GM12878 (cell line): ENCODE measurements around the gene CELSR1. TPM values are rescaled to one million over a fixed set of nuclear protein-coding genes. Genes with fewer than 3 reads are reported as not detected.
"Not testable (repeated sequence)": the region's sequence is repeated elsewhere in the genome, so short reads cannot be mapped to it uniquely, and the experiment has no call there.

Source experiments
- ATAC-seq: fragments of 200-7000 bp; cut with Tn5 transposase; 3 replicates; pipeline ENCODE4 v1.9.1; 2020; ENCODE audit warnings: mild to moderate bottlenecking, moderate library complexity
- BruUV-seq: library from RNA; stranded (reverse); fragments of 400-500 nt; replicated peaks from 2 replicates; lab custom pipeline; 2021; lab: Mats Ljungman, UMichigan
- CTCF ChIA-PET: fragments of 300-600 bp; sonication (Branson Sonifier 250); formaldehyde crosslinking; extraction: SDS; loops from one replicate; lab custom pipeline; 2021; ENCODE audit warnings: inconsistent platforms; lab: Yijun Ruan, JAX
- POLR2A ChIA-PET: fragments of 350-600 bp; formaldehyde crosslinking; extraction: SDS; loops from one replicate; lab custom pipeline; 2021; ENCODE audit warnings: inconsistent platforms; lab: Charles Lee
- RAD21 ChIA-PET: fragments of 300-600 bp; sonication (Branson Sonifier 250); formaldehyde crosslinking; loops from one replicate; lab custom pipeline; 2023; ENCODE audit warnings: antibody characterized with exemption; ENCODE audit not compliant: unreplicated experiment; lab: Charles Lee
- SMC1A ChIA-PET: fragments of 300-600 bp; sonication (Branson Sonifier 250); formaldehyde crosslinking; loops from one replicate; lab custom pipeline; 2023; ENCODE audit not compliant: unreplicated experiment, uncharacterized antibody; lab: Charles Lee
- DNase-seq: peaks from one replicate; pipeline ENCODE4 v3.0.0-alpha.2; 2011; ENCODE audit warnings: low read depth, low spot score
- FAIRE-seq: peaks from 3 replicates; lab custom pipeline; 2011; peaks lifted over from hg19 to GRCh38; lab: Jason Lieb, UNC
- H2AFZ ChIP-seq: 2 replicates; pipeline ENCODE4 v1.6.0; 2011; ENCODE audit warnings: low read depth, low read length, control low read depth; ENCODE audit not compliant: control insufficient read depth
- H3K27ac ChIP-seq: 2 replicates; pipeline ENCODE4 v1.5.1; 2011; ENCODE audit warnings: control low read depth; ENCODE audit not compliant: control insufficient read depth, insufficient read depth
- H3K27me3 ChIP-seq, 2 experiments: replicated peaks in 1 of 2; 2 replicates each; pipeline versions ENCODE4 v1.6.0 to v1.6.1; 2011; ENCODE audit warnings: low read length in 1 of 2; ENCODE audit not compliant: control insufficient read depth in 2 of 2, insufficient read depth in 2 of 2
- H3K36me3 ChIP-seq, 2 experiments: 2 replicates each; pipeline ENCODE4 v1.5.1; 2011; ENCODE audit warnings: low read length in 1 of 2; ENCODE audit not compliant: control insufficient read depth in 2 of 2, insufficient read depth in 2 of 2
- H3K4me1 ChIP-seq: 2 replicates; pipeline ENCODE4 v1.6.1; 2011; ENCODE audit warnings: mild to moderate bottlenecking, low read length, moderate library complexity, mixed read lengths; ENCODE audit not compliant: control insufficient read depth, insufficient read depth
- H3K4me2 ChIP-seq: 2 replicates; pipeline ENCODE4 v1.6.0; 2011; ENCODE audit warnings: control low read depth; ENCODE audit not compliant: control insufficient read depth, insufficient read depth
- H3K4me3 ChIP-seq: fragments of 200-600 bp; sonication (generic); 2 replicates; pipeline ENCODE4 v1.5.1; 2016
- H3K79me2 ChIP-seq: 2 replicates; pipeline ENCODE4 v1.6.0; 2011; ENCODE audit warnings: low read length; ENCODE audit not compliant: control insufficient read depth, insufficient read depth
- H3K9ac ChIP-seq: 2 replicates; pipeline ENCODE4 v1.8.0; 2011; ENCODE audit warnings: low read length, control low read depth, mixed read lengths; ENCODE audit not compliant: control insufficient read depth, insufficient read depth
- H3K9me3 ChIP-seq: replicated peaks from 3 replicates; pipeline ENCODE4 v1.5.1; 2011; ENCODE audit warnings: mild to moderate bottlenecking, low read length; ENCODE audit not compliant: control insufficient read depth, insufficient read depth
- H4K20me1 ChIP-seq: 2 replicates; pipeline ENCODE4 v1.6.0; 2011; ENCODE audit not compliant: control insufficient read depth, insufficient read depth
- ATF7 ChIP-seq: fragments of 450-650 bp; IDR thresholded peaks from 2 replicates; pipeline ENCODE4 v1.6.1; 2016; ENCODE audit warnings: low read depth, mild to moderate bottlenecking
- BRCA1 ChIP-seq: IDR thresholded peaks from 2 replicates; pipeline ENCODE4 v1.6.1; 2011; ENCODE audit warnings: low read depth, low read length, improper control_type of control experiment
- CBFB ChIP-seq: IDR thresholded peaks from 2 replicates; pipeline ENCODE4 v1.6.1; 2016; ENCODE audit warnings: antibody characterized with exemption, low read depth
- RAD21 ChIP-seq: IDR thresholded peaks from 2 replicates; pipeline ENCODE4 v1.6.1; 2011; ENCODE audit warnings: mild to moderate bottlenecking, low read depth, low read length, moderate library complexity; ENCODE audit not compliant: insufficient read depth
- SIX5 ChIP-seq: IDR thresholded peaks from 2 replicates; pipeline ENCODE4 v1.6.1; 2011; ENCODE audit warnings: mild to moderate bottlenecking, low read depth, low read length, moderate library complexity; ENCODE audit not compliant: severe bottlenecking
- SMARCA5 ChIP-seq: fragments of 450-650 bp; IDR thresholded peaks from 2 replicates; pipeline ENCODE4 v1.6.1; 2017; ENCODE audit warnings: mild to moderate bottlenecking
- ZNF384 ChIP-seq: IDR thresholded peaks from 2 replicates; pipeline ENCODE4 v1.6.1; 2012; ENCODE audit warnings: low read depth, mild to moderate bottlenecking, low read length, improper control_type of control experiment, borderline replicate concordance
- WGBS: methylation state at CpG from one replicate; pipeline ENCODE4 v1.1.6; 2016; ENCODE audit warnings: low lambda C conversion rate; ENCODE audit not compliant: insufficient replicate concordance, insufficient coverage; ENCODE audit errors: missing lambda C conversion rate; 5-methylcytosine and 5-hydroxymethylcytosine counted together
- in situ Hi-C: fragments of 300-500 bp; cut with MboI; formaldehyde crosslinking; loops from 9 replicates; pipeline ENCODE4 v1.14.3; 2018; ENCODE audit warnings: mixed read lengths
- intact Hi-C: fragments of 100-400 bp; cut with micrococcal nuclease; formaldehyde crosslinking; loops from one replicate; pipeline ENCODE4 v1.14.2; 2022; ENCODE audit not compliant: unreplicated experiment
- polyA plus RNA-seq, 11 experiments: library from polyadenylated mRNA; depleted of rRNA in 4 of 11; unstranded in 6 of 11; stranded (reverse) in 5 of 11; fragments of >200 nt; fragmentation: Nextera tagmentation in 4 of 11; fragmentation: Illumina TruSeq in 1 of 11; extraction: Ambion mirVana in 4 of 11; extraction: Trizol in 1 of 11; gene quantifications; 1 replicate in 1 of 11; 2 replicates in 10 of 11; pipeline versions ENCODE4 v1.2.1 to v1.2.3, GENCODE V29; 2011 to 2016; ENCODE audit warnings: inconsistent platforms in 2 of 11, missing spikeins in 2 of 11, low read depth in 1 of 11
- total RNA-seq, 4 experiments: library from RNA; depleted of rRNA in 3 of 4; stranded (reverse); fragments of >200 nt in 3 of 4; fragmentation: Illumina TruSeq in 1 of 4; extraction: Trizol in 1 of 4; gene quantifications; 2 replicates each; pipeline versions ENCODE4 v1.2.1 to v1.2.3, GENCODE V29; 2013 to 2021
- TF ChIP-seq, protein P1 (sequence below): IDR thresholded peaks from 2 replicates; pipeline ENCODE4 v1.6.1; 2012; ENCODE audit warnings: low read depth, low read length, improper control_type of control experiment
- TF ChIP-seq, protein P2 (sequence below): fragments of 450-650 bp; IDR thresholded peaks from 2 replicates; pipeline ENCODE4 v1.6.1; 2017; ENCODE audit warnings: mild to moderate bottlenecking

Gene CELSR1
- total and polyA plus RNA-seq, 10 of the 15 experiments (the other 5 are each of a cell fraction or from before 2014, with no cell fraction given) = 0.05 to 1.7 (median 0.35) TPM; not detected in 2

DNA sequence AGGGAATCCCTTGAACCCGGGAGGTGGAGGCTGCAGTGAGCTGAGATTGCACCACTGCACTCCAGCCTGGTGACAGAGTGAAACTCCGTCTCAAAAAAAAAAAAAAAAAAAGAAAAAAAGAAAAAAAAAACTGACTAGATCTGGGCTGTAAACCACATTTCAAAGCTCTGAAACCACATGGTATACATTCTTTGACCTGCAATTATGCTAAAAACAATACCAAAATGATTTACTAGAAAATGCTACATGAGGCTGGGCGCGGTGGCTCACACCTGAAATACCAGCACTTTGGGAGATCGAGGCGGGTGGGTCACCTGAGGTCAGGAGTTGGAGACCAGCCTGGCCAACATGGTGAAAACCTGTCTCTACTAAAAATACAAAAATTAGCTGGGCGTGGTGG, 133.5 kb downstream of the CELSR1 start:
- BruUV-seq, intact Hi-C loops, CTCF ChIA-PET, H3K27me3 ChIP-seq, FAIRE-seq, in situ Hi-C loops, H3K4me3 ChIP-seq, H3K9me3 ChIP-seq, DNase-seq, RAD21 ChIA-PET, H2AFZ ChIP-seq, H3K27ac ChIP-seq, H3K9ac ChIP-seq, H3K79me2 ChIP-seq, SMC1A ChIA-PET, H3K36me3 ChIP-seq, H4K20me1 ChIP-seq, H3K4me1 ChIP-seq, H3K4me2 ChIP-seq, ATAC-seq: not testable (repeated sequence)
- TF ChIP-seq ZNF384 = peak; percentile 60; the same call in 1 of the 2 replicates
- POLR2A ChIA-PET = interaction anchor here (0.7 kb wide), 1 partner anchor 59 kb away, joined by 6 read pairs; no protein-coding TSS in a partner anchor
- WGBS = 37% methylated on average over 6 of the region's 7 CpGs

DNA sequence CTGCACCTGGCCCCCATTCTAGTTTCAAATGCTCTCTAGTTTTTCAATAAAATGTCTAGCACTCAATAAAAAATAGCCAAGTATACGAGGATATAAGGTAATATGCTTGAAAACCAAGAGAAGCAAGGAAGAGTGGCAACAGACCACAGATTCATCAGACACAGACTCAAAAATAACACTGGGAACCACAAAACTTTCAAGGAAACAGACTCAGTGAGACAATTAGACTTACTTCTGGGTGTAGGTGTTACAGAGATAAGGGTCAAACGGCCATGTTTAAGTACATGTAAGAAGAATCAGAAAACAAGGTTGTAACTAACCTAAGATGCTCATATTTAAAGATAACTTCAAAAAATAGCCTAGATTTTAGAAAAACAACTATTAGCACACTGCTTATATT, 134.9 kb downstream of the CELSR1 start:
- RAD21 ChIA-PET = no interaction called here
- no peak for DNase-seq
- H4K20me1 ChIP-seq = no peaks in the 10 kb centered on the region
- no peak for TF ChIP-seq SIX5
- no peak for TF ChIP-seq BRCA1
- TF ChIP-seq, protein P1, sequence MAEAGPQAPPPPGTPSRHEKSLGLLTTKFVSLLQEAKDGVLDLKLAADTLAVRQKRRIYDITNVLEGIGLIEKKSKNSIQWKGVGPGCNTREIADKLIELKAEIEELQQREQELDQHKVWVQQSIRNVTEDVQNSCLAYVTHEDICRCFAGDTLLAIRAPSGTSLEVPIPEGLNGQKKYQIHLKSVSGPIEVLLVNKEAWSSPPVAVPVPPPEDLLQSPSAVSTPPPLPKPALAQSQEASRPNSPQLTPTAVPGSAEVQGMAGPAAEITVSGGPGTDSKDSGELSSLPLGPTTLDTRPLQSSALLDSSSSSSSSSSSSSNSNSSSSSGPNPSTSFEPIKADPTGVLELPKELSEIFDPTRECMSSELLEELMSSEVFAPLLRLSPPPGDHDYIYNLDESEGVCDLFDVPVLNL = no peak
- no peak for TF ChIP-seq RAD21
- TF ChIP-seq SMARCA5 = no peak
- no peak for TF ChIP-seq CBFB
- TF ChIP-seq ATF7 = no peak
- TF ChIP-seq, protein P2, sequence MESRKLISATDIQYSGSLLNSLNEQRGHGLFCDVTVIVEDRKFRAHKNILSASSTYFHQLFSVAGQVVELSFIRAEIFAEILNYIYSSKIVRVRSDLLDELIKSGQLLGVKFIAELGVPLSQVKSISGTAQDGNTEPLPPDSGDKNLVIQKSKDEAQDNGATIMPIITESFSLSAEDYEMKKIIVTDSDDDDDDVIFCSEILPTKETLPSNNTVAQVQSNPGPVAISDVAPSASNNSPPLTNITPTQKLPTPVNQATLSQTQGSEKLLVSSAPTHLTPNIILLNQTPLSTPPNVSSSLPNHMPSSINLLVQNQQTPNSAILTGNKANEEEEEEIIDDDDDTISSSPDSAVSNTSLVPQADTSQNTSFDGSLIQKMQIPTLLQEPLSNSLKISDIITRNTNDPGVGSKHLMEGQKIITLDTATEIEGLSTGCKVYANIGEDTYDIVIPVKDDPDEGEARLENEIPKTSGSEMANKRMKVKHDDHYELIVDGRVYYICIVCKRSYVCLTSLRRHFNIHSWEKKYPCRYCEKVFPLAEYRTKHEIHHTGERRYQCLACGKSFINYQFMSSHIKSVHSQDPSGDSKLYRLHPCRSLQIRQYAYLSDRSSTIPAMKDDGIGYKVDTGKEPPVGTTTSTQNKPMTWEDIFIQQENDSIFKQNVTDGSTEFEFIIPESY = no peak
- TF ChIP-seq, all 136 proteins: peak for 0
- ATAC-seq (no peak), FAIRE-seq (no peak)
- CTCF ChIA-PET = interaction anchor here (0.7 kb wide), 2 partner anchors 45 to 157 kb away, joined by 3 read pairs; no protein-coding TSS in a partner anchor
- H3K4me3 ChIP-seq = no peak overlapping the region
- H3K79me2 ChIP-seq = no peaks in the 10 kb centered on the region
- intact Hi-C loops (no loop called here), in situ Hi-C loops (no loop called here)
- H2AFZ ChIP-seq = no peak overlapping the region
- no peaks in the 10 kb centered on the region for H3K27me3 ChIP-seq
- no peaks in the 10 kb centered on the region for H3K4me1 ChIP-seq
- H3K9ac ChIP-seq = no peak overlapping the region
- no peaks in the 10 kb centered on the region for H3K36me3 ChIP-seq
- H3K27ac ChIP-seq = no peak overlapping the region
- POLR2A ChIA-PET = no interaction called here
- H3K9me3 ChIP-seq = no peaks in the 10 kb centered on the region
- 2% methylated on average over 2 of the region's 2 CpGs for WGBS
- H3K4me2 ChIP-seq = no peak overlapping the region
- SMC1A ChIA-PET = interaction anchor here (0.6 kb wide), 1 partner anchor 11 kb away, joined by 3 read pairs; no protein-coding TSS in a partner anchor
- BruUV-seq = no TSS peak
